Inflammatory macrophage treated with lipopolysaccharide for 1 hour (primary cell): Measurements from ENCODE around the gene CTIF.

Source experiments
- DNase-seq, 2 donors: peaks; one replicate each; pipeline ENCODE4 v3.0.0-alpha.2; 2020 to 2022

The CTIF gene

DNA sequence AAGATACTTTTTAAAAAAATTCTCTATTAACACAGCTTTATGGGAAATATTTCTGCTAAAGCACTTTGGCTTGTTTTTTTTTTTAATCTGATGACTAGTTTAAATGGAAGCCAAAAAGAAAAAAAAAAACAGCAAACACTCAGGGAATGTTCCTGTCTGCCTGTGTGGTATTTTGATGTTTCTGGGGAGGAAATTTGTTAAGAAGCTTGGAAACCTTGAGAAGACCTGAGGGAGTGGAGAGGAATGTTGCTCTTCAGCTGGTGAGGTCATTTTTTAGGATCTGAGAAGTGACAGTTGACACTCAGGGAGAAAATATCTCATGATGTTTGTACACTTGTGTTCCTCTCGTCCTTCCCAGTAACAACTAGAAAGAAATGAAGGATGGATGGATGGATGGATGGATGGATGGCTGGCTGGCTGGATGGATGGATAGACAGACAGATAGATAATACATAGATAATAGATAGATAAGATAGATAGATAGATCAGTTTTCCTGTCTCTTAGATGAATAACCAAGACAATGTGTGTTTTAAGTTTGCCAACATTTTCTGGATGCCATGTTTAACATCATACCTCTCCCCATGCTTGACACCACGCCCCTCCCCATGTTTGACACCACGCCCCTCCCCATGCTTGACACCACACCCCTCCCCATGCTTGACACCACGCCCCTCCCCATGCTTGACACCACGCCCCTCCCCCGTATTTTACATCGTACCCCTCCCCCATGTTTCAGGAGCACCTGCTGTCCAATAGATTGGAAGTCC, 84.8 kb downstream of the CTIF start:
- DNase-seq: no peak

DNA sequence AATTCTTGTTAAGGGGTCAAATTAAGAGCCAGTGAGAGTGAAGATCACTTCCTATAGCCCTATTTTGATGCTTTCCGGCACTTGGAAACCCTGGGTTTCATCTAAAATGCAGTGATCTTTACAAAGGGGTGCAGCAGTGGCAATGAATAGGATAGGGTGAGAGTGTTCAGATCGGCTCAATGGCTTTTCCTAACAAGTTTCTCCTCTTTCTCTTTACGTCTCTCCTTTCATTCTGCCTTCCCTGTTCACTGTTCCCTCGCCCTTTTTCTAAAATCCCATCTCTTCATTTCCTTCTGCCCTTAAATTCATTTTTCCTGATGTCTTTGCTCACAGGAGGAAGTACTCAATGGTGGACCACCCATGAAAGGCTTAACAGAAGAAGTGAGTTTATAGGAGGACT, 86.0 kb downstream of the CTIF start:
- DNase-seq: no peak

DNA sequence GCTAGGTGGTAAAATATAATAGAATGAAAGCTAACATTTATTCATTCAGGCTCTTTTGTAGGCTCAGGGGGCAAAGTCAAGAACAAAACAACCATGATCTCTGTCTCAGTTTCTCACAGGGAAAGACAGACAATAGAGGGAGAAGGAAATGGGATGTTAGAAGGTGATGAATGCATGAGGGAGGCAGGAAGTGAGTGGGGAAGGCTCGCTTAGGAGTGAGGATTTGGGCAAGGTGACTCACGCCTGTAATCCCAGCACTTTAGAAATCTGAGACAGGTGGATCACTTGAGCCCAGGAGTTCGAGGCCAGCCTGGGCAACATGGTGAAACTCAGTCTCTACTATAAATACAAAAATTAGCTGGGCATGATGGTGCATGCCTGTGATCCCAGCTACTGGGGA, 88.4 kb downstream of the CTIF start:
- DNase-seq: no peak

DNA sequence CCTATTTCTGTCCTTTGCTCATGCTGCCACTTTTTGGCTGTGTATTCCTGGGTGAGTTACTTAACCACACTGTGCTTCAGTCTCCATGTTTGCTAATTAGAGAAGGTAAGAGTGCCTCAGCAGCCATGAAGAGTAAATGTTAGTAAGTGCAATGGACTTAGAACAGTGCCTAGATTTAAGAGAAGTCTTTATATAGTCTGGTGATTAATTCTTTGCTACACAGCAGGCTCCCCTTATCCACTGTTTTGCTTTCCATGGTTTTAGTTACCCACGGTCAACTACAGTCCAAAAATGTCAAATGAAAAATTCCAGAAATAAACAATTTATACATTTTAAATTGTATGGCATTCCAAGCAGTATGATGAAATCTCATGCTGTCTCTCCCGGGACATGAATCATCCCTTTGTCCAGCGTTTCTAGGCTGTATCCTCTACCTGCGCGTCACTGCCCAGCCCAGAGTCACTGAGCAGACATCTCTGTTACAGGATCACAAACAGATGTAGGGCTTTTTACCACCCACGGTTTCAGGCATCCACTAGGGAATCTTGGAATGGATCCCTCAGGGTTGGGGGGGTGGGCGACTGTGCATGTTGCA, 91.0 kb downstream of the CTIF start:
- no peak for DNase-seq

DNA sequence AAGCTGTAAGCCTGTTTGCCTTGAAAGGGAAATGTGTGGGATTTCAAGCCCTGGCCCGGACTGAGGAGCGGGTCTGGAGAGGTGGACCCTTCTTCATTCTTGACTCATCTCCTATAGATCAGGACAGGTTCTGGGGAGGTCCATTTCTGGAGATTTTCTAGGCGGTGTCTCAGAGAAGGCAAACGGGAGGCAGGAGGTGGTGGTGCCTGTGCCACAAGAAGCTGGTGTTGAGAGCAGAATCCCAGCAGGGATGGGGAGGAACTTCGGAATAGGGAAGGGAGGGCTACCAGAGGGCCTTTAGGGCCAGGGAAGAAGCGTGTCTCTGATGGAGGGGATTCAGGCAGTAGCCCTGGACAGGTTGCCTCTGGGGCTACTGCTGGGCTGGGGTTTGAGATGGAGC, 93.0 kb downstream of the CTIF start:
- no peak for DNase-seq

DNA sequence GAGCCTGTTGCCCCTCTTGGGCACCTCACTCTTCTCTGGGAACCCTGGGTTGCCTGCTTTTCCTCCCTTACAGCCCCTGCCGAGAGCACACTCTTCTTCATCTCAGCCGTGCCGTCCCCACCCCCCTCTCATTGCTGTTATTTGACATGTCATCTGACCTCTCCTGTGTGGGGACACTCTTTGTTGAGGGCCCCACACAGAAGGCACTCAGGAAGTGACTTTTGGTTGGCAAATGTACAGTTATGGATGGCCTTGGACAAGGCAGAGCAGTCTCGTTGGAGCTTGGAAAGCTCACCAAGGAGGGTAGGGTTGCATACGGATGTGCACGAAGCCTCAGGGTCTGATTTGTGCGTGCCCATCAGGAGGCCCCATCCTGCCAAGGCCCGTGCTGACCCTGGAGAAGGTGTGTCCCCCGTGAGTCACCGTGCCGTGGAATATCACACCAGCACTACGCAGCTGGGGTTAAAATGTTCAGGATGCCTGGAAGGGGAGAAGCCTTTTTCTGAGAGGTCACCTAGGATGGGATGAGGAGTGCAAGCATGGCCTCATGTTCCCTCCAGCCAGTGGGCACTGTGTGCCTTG, 93.9 kb downstream of the CTIF start:
- no peak for DNase-seq

DNA sequence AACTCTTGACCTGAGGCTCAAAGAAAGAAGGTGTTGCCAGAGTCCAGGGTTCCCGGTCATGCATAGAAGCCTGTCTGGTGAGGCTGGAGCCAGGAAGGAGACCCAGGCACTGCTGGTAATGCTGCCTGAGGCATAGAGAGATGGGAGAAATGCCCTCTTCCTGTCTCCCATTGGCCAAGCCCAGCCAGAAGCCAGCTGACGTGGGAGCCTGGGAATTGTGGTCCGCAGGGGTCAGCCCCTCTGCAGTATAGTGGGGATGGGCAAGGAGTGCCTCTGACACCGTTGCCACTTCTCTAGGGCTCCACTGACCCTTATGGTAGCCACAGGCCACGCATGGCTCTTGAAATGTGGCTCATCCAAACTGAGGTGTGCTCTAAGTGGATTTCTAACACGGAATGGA, 95.7 kb downstream of the CTIF start:
- DNase-seq: no peak

DNA sequence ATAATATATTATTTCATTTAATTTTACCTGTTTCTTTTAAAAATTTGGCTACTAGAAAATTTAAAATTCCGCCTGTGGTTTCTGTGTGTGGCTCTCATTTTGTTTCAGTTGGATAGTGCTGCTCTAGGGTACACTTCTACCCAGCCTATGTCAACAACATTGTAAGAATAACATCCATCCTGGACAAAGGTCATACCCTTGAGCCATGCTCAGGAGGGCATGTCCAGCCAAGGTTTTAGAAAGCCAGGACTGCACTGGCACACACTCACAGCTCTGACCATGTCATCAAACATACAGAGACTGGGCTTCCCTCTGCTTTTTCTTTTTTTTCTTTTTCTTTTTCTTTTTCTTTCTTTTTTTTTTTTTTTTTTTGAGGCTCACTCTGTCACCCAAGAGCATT, 96.1 kb downstream of the CTIF start:
- DNase-seq: no peak

DNA sequence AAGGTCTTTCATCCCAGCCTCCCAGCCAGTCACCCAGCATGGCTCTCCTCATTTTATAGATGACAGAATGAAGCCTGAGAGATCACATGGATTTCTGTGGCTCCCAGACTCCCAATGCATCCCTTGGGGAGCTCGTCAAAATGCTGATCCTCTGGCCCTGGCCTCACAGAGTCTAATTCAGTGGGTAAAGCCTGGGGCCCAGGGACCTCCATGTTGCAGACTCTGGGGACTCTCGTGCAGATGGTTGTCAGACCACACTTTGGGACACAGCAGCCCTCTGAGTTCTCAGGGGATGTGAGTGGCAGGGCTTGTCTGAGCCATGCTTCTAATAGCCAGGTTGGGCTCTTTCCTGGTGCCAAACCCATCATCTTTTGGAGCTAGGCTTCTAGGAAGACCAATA, 97.0 kb downstream of the CTIF start:
- no peak for DNase-seq

DNA sequence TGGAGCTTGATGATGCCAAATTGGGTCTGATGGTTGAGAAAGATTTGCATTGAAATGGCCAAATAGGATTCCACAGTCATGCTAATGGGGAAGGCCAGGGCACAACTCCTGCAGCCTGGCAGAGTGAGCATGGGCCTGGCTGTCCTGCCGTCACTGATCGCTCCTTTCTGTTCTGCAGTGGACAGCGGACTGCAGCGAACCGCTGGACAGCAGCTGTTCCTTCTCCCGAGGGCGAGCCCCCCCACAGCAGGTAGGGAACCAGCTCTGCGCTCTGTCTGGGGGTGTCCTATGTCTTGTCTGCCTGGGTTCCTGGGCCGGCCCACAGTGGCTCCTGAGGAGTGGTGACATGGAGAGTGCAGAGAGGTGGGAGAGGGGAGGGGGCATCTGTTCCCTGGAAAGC, 97.6 kb downstream of the CTIF start:
- DNase-seq: no peak

DNA sequence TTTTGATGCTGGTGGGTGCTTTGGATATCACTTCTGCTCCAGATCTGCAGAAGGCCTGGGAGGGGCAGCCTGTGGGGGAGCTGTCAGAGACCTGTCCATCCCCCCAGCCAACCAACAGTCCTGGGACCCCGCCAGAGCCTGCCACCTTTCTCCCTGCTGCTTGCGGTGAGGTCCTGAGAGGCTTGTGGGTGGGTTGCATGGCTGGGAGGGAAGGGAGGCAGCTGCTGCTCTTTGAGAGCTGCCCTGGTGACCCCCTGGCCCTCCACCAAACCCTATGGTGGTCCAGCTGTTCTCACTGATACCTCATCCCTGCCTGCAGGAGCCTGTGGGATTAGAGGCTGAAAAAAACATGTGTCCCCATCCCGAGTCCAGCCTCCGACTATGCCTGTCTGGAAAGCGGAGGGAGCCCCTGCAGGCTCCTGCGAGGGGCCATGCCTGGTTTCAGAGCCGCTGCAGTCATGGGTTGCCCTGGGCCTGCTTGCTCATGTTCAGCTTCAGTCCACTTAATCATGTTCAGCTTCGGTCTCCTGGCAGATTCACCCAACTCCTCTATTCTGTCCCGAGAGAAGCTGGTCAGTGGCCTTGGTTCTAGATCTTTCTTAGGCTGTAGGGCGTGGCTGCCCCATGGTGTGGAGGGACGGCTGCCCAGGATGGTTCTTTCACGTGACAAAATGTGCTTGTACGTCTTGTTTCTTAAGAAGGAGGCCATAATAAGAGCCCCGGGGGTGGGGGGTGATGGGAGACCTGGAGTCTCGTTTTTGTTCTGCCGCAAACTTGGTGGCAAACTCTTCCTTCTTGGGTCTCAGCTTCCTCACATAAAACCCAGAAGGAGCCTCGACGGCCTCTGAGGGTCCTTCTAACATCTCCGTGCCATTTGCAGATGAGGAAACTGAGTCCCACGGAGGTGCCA, 98.5 kb downstream of the CTIF start:
- no peak for DNase-seq

DNA sequence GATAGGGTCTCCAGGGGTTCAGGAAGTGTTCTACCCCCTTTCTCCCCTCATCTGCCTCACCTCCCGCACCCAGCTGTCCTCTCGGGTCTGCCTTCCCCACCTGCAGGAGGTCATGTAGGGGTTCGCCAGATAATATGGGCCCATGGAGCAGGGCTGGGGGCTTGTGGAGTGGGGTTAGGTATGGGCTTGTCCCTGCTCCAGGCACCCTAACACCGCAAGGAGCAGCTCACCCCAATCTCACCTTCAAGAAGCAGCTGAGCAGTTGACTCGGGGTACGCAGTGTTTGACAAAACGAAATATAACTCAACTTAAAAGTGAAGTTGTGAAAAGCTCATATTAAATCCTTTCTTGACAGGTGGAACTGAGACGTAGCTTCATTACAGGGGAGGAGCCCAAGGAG, 99.6 kb downstream of the CTIF start:
- DNase-seq: no peak

DNA sequence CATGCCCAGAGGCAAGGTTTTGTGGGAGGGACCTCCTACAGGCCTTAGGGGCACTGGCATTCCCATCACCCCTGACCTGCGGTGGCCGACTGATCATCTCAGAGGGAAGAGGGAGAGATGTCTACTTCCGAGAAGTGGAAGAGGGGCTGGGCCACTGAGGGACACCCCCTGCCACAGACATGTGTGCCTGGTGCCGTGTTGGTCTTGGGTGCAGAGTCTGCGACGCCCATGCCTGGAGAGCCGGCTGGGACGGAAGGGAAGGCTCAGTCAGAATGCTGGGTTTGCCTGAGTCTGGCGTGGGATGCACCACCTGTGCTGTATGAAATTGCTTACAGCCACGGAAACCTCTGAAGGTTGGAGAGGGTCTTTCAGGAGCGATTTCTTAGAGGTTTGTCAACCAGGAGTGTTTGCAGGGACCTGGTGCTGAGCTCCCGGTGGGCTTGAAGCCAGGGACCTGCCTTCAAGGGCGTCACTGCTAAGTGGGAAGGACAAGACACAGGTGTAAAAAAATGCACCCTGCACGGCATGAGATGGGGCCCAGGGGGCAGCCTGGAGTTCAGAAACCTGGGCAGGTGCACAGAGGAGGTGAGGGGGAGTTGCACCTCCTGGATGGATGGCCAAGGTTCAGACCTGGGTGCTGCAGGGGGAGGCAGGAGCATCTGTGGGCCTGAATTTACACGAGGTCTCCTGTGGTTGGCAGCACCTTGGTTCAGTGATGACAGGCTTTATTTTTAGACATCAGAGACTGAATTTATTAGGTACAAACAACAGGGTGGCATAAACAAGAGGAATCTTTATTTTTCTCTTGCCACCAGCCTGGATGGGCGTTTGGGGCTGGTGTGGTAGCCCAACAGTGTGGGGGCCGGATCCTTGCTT, 100.3 kb downstream of the CTIF start:
- DNase-seq: no peak

DNA sequence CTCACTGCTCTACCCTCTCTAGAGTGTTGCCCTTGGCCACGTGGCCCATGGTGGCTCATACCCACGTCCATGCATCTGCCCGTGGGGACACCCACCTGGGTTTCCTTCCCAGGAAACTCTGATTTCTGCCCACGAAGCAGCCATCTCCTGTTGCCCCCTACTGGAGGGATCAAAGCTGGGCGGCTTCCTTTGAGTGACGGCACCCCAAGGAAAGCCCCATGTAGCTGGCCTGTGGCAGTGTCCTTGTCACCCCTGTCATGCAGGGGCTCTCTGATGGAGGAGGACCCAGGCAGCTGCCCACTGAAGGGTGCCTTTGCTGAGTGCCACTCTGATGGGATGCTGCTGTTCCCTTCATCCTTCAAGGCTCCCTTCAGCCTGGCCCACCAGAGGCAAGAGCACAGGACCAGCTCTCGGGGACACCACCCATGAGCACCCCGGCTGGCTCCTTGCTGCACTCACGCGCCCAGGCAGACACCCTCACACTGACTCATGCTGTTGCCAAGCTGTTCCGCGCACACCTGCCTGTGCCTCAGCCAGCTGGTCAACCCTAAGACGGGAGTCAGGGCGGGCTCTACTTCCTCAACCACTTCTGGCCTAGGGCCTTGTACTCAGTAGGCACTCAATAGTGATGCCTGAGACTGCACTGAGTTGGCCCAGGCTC, 101.1 kb downstream of the CTIF start:
- DNase-seq: no peak

DNA sequence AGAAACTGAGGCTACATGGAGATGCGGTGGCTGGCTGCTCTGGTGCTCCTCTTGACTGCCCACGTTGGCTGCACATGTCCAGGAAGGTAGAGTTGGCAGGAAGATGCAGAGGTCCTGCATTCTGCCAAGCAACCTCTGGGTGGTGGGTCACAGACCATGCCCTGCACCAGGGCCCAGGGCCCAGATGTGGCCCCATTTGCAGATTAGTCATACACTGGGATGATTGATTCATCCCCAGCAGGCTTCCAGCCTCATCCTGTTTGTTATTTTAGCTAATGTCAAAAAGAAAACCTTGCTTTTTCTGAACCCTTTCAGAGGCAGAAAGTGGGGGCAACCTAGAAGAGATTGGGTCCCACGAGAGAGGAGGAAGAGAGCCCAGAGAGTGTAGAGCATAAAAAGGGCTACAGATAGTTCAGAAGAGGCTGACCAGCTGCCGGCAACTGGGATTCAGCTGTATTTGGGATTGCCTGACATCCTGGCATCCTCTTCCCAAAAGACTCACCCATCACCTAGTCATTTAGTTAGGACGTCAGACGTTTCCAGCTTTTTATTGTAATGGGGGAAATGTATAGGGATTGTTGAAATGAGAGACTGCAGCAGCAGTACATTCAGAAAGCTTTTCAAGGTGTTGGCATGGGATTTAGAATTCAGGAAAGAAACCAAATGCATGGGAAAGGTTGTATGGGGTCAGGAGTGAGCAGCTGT, 101.9 kb downstream of the CTIF start:
- no peak for DNase-seq

DNA sequence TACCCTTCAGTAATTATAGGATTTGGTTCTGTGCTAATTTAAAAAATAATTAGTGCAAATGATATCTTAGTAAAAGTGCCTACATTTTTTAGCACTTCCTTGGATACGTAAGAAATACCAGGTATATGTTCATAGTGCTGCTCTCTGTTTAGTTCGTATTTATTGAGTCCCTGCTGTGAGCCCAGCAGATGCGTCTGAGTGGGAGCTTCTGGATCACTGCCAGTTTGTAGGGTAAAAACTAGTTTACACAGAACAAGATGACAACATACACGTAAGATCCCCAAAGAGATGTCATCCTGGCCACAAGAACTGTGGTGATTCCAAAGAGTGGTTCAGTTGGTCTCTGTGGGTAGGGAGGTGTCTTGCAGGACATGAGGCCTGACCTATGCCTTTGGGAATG, 103.2 kb downstream of the CTIF start:
- DNase-seq: no peak

DNA sequence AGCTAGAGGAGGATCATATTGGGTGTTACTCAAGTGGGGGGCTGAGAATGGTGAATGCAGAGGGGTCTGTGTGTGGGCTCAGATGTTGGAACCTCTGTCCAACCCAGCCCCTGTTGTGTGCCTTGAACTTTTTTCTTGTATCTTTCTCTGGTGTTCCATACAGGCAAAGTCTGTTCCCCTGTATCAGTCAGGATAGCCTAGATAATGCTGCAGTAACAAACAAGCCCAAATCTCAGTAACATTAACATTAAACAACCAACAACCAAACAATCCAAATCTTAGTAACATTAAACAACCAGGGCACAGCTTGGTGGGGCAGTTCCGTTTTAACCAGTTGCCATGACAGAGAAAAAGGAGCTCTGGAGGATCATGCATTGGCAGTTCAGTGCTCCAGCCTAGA, 103.7 kb downstream of the CTIF start:
- DNase-seq: no peak

DNA sequence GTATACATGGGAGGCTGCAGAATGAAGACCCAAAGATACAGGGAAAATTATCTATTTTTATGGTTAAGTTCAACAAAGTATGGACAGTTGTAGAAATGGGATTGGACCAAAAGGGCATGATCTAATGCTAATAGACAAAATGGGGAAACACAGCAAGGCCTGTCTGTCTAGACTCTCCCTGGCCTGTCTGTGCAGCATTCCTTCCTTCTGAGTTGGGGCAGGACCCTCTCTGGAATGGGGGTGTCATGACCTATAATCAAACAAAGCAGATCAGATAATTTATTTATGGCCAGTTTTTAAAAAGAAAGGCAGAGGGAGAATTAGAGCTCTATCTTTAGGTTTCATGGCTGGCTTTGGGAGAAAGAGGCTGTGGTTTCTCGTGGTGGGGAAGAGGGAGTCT, 104.4 kb downstream of the CTIF start:
- no peak for DNase-seq

DNA sequence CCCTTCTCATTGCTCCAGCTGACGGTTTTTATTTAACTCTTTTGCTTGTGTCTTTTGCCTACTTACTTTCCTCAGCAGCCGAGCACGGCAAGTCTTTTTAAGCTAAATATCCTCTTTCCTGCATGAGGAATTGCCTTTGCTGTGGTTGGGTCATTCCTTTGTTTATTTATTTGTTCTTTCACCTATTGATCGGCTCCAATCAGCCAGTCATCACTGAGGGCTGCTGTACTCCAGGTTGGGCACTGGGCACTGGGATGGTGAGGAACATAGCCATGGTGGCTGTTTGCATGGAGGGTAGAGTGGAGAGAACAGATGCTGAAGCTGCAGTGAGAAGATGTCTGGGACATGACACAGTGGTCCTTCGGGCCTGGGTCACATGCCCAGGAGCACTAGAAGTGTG, 105.2 kb downstream of the CTIF start:
- DNase-seq: no peak

DNA sequence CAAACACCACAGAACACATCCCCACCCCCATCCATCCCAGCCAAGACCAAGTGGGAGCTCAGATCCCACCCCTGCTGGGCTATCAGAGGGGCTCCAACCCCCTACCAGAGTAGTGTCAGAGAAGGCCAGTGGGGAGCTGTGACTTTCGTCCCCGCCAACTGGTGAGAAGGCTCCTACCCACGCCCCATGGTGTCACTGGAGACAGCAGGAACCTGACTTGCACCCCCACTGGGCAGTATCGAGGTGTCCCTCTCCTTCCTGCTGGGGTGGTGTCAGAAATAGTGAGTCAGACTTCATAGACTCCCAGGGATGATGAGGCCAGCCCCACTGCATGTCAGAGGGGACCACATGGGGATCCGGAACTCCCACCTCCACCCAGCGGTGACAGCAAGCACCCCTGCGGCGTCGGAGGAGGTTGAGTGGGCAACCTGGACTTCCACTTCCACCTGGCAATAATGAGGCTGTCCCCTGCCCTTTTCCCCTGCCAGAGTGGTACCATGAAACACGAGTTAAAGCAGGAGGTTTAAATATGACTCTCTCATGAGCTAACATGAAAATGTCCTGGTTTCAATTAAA, 106.7 kb downstream of the CTIF start:
- DNase-seq: no peak

DNA sequence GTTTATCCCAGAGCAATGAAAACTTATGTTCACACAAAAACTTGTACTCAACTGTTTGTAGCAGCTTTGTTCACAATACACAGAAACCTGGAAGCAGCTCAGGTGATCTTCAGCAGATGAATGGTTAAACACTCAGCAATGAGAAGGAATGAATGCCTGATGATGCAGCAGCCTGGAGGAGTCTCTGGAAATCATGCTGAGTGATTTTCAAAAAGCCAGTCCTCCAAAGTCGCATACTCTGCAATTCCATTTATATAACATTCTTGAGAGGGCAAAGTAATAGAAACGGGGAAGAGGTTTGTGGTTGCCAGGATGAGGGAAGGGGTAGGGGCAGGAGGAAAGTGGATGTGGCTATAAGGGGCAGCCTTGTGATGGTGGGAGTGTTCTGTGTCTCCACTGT, 108.1 kb downstream of the CTIF start:
- DNase-seq: no peak
